Measurements from ENCODE around the gene GOLGA1.
"Not testable (repeated sequence)": the region's sequence is repeated elsewhere in the genome, so short reads cannot be mapped to it uniquely, and the experiment has no call there.

DNA sequence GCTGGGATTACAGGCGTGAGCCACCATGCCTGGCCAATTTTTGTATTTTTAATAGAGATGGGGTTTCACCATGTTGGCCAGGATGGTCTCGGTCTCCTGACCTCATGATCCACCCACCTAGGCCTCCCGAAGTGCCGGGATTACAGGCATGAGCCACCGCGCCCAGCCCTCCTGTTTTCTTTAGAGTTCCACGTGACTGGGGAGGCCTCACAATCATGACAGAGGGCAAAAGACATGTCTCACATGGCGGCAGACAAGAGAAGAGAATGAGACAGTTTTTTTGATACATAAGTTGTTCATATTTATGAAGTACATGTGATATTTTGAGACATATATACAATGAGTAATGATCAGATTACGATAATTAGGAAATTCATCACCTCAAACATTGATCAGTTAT lies 94.4 kb downstream of the GOLGA1 start:
- TF ChIP-seq, protein P1, sequence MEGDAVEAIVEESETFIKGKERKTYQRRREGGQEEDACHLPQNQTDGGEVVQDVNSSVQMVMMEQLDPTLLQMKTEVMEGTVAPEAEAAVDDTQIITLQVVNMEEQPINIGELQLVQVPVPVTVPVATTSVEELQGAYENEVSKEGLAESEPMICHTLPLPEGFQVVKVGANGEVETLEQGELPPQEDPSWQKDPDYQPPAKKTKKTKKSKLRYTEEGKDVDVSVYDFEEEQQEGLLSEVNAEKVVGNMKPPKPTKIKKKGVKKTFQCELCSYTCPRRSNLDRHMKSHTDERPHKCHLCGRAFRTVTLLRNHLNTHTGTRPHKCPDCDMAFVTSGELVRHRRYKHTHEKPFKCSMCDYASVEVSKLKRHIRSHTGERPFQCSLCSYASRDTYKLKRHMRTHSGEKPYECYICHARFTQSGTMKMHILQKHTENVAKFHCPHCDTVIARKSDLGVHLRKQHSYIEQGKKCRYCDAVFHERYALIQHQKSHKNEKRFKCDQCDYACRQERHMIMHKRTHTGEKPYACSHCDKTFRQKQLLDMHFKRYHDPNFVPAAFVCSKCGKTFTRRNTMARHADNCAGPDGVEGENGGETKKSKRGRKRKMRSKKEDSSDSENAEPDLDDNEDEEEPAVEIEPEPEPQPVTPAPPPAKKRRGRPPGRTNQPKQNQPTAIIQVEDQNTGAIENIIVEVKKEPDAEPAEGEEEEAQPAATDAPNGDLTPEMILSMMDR (IDR thresholded peaks at IDR 0.05): not testable (repeated sequence)
- not testable (repeated sequence) for TF ChIP-seq ZFX (IDR thresholded peaks at IDR 0.05; ENCODE audit: borderline replicate concordance)

Measured in 22Rv1 (cell line).